GM19238 (cell line): ENCODE measurements around the gene SPRED3.
"Not testable (repeated sequence)": the region's sequence is repeated elsewhere in the genome, so short reads cannot be mapped to it uniquely, and the experiment has no call there.

Source experiments
- DNase-seq: peaks from one replicate; pipeline ENCODE4 v3.0.0; 2011; ENCODE audit warnings: low spot score; ENCODE audit not compliant: insufficient read length

Gene SPRED3

DNA sequence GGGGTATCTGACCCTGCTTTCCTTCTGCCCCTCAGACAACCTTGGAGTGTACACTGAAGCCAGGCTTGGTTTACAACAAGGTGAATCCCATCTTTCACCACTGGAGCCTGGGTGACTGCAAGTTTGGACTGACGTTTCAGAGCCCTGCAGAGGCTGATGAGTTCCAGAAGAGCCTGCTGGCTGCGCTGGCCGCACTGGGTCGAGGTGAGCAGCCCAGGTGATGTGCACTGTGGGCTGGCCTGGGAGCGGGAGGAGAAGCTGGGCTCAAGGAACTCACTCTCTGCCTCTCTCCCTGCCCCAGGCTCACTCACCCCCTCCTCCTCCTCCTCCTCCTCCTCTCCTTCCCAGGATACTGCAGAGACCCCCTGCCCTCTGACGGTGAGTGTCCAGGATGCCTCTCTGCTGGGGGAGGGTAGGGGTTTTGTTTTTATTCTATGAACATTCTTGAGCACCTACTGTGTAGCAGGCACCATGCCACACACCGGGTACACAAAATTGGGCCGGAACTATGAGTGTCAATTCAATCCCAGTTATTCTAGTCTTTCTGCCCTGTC is 3.5 kb downstream of the SPRED3 start:
- no peak for DNase-seq

DNA sequence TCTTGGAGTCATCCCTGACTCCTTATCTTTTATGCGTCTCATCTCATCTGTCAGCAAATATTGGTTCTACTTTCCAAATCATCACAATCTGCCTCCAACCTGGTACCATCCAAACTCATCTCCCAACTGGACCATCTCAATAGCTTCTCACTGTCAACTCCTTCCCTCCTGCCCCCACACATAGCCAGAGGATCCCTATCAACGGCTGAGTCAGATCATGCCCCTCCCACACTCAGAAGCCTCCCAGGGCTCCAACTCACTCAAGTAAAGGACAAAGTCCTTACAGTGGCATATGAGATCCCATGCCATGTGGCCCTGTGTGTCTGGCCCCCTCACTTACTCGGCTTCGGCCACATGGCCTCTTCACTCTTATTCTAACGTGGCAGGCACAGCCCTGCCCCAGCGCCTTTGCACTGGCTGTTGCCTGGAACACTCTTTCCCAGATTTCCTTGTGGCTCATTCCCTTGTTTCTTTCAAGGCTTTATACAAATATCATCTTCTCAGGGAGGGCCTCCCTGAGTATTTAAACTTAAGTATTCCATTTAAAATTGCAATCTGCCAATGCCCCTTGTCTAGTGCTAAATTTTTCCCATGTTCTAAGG is 4.3 kb downstream of the SPRED3 start:
- no peak for DNase-seq

DNA sequence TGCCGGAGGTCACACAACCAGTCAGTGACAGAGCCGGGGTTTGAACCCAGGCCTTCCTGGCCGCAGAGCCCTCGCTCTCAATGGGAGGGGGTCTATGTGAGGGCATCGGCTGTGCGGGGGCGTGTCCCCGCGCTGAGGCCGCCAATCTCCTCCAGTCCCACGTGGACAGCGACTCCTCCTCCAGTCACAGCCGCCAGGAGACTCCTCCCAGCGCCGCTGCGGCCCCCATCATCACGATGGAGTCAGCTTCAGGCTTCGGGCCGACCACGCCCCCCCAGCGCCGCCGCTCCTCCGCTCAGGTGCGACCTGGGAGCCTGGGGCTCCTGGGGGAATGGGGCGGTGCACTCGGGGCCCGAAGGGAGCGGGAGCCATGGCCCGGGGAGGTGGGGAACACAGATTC is 6.0 kb downstream of the SPRED3 start:
- no peak for DNase-seq

DNA sequence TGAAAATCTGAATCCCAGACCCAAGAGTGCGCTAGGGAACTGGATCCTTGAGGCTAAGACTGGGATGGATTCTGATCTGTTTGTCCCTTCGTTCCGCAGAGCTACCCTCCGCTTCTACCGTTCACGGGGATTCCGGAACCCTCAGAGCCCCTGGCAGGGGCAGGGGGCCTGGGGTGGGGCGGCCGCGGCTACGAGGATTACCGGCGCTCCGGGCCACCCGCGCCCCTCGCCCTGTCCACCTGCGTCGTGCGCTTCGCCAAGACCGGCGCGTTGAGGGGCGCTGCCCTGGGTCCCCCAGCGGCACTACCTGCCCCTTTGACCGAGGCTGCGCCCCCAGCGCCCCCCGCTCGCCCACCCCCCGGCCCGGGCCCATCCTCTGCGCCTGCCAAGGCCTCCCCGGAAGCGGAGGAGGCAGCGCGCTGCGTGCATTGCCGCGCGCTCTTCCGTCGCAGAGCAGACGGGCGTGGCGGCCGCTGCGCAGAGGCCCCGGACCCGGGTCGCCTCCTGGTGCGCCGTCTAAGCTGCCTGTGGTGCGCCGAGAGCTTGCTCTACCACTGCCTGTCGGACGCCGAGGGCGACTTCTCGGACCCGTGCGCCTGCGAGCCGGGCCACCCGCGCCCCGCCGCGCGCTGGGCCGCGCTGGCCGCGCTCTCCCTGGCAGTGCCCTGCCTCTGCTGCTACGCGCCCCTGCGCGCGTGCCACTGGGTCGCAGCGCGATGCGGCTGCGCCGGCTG is 7.1 kb downstream of the SPRED3 start:
- no peak for DNase-seq

DNA sequence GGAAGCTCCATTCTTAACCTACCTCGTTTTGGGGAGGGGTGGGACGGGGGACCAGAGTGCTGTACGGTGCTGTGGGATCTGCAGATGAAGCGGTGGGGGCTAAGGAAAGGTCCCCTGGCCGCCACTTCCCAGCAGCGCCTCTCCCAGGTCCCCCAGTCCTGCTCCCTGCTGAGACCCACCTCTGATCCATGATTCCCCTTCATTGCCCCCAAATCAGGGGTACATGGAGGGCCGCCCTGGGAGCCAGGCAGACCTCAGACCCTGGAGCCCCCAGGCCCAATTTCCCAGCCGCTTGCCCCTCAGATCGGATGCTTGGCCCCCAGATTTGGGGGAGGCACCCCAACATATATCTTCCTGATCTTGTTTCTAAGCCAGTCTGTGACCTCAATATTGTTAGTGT is 10.6 kb downstream of the SPRED3 start:
- no peak for DNase-seq

DNA sequence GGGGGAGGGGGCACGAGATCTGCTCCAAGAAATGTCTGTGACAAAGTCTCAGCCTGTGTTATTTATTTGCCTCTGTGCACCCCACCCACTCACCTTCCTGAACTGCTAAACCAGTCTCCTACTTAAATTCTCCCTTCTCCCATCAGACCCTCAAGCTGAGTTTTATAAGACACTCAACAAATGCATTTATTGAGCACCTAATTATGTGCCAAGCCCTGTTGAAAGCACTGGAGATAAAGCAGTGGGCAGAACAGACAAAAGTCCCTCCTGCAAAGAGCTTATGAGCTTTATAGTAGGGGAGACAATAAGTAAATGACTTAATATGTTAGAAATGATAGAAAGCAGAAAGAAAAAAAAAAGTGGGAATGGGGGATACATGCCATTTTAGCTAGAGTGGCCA is 11.0 kb downstream of the SPRED3 start:
- DNase-seq: no peak

DNA sequence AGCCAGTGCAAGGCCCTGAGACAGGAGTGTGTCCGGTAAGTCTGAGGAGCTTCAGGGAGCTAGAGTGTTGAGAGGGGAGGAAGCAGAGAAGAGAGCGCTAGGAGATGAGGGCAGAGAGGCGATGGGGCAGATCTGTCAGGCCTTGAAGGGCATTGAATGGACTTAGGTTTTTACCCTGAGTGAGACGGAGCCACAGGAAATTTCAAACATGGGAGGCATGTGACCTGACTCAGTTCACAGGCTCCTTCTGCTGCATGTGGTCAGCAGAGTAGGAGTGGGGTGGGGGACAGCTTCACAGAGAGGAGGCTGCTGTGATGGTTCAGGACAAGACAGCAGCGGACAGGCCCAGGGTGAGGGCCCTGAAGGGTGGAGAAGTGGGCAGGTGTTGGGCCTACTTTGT is 11.9 kb downstream of the SPRED3 start:
- no peak for DNase-seq

DNA sequence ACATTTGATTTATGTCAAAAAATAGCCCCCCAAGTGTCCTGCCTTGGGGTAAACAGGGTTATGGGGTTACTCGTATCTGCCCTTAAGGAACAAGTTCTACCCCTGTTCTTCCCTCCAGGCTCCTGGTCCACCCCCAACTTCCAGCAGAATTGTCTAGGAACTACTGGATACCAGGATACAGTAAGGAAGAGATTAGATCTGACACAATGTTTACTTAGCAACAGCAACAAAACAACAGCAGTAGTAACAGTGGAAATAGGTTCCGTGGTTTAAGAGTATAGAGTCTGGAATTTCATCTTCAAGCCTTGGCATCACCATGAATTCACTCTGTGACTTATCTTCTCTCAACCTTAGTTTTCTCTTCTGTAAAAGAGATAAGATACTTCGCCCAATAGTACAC is 12.7 kb downstream of the SPRED3 start:
- DNase-seq: no peak

DNA sequence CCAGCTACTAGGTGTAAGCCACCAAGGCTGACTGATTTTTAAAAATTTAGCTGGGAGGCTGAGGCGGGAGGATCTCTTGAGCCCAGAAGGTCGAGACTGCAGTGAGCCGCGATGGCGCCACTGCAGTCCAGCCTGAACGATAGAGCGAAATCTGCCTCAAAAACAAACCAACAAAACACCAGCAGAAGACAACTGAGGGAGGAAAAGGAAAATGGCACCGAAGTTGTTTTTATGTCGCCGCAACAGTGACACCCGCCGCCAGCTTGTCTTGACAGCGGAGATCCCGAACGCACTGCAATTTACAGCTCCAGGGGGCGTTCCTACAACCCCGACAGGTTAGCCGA is 14.1 kb downstream of the SPRED3 start:
- no peak for DNase-seq

DNA sequence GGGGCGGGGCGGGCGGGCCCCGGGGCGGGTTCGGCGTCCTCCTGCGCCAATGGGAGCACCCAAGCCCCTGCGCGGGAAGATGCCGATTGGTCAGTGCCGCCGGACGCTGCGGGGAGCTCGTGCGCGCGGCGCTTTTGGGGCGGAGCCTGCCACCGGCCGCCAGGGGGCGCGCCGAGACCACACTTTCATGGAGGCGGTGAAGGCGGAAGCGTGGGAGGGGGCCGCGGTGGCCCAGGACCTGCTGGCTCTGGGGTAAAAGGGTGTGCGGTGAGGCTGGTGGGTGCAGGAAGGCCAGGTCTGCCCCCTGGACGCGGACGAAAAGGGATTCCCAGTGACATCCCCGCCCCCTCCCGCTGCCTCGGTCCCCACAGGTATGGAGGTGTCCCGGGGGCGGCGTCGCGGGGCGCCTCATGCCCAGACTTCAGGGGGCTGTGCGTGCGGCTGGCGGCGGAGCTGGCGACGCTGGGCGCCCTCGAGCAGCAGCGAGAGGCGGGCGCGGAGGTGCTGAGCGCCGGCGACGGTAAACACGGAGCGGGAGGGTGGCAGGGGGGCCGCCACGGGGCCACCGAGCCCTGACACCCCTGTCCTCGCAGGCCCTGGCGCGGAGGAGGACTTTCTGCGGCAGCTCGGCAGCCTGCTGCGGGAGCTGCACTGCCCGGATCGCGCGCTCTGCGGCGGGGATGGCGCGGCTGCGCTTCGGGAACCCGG is 14.6 kb downstream of the SPRED3 start, which contains the start of gene FAM98C:
TSS of gene FAM98C (plus strand) at position 127 of the 708 bp plus-strand sequence. CDS start at position 188, 61 bp downstream.
- DNase-seq: peak; percentile 100

DNA sequence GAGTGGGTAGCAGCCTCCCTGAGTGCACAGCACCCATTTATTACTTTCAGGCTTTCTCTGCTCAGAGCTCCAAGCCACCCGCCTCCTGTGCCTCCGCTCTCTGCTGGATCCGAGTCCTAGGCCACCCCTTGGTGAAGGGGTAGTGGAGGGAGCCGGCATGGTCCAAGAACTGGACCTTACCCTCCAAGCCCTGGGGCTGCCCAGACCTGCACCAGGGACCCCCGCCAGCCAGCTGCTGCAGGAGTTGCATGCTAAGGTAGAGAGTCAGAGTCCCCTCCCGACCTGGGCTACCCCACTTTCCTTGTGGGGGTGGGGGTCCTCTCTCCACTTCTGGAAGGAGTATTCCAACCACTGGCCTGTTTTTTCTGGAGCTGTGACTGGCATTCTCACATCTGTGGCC is 16.4 kb downstream of the SPRED3 start:
- no peak for DNase-seq

DNA sequence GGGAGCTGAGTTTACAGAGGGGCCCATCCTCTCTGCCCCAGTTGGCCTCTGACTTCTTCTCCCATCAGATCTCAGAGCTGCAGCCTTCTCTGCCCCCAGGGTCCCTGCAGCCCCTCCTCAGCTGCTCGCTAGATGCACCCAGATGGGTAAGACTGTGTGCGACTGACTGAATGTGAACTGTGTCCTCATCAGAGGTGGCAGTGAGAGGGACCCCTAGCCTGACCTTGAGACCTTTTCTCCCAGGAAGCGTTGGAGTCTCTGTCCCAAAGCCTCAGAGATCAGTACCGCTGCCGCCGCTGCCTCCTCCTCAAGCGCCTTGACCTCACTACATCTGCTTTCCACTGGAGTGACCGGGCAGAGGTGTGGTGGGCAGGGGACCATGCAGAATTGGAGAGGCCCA is 16.8 kb downstream of the SPRED3 start:
- no peak for DNase-seq

DNA sequence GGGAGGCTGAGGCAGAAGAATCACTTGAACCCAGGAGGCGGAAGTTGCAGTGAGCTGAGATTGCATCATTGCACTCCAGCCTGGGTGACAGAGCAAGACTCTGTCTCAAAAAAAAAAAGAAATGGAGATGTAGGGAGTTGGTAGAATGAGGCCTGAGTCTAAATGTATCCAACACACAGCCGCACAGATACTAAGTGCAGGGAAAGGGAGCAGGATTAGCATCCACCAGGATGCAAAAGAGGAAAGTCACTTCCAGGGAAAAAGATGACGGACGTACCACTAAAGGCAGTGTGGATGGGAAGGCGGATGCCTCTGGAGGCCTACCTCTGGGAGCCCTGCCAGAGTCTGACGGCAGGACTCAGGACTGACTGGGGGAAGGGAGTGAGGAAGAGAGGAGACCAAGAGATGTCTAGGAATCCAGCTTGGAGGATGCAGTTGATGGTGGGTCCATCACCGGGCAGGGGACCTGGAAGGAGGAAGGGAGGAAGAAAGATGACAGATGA is 21.2 kb downstream of the SPRED3 start:
- DNase-seq: no peak

DNA sequence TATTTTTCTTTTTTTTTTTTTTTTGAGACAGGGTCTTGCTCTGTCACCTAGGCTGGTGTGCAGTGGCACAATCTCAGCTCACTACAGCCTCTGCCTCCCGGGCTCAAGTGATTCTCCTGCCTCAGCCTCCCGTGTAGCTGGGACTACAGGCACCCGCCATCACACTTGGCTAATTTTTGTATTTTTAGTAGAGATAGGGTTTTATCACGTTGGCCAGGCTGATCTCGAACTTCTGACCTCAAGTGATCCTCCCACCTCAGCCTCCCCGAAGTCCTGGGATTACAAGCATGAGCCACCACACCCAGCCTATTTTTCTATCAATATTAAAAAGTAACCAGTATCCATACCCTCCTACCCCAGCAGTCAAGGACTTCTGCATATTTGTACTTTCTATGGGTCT is 21.9 kb downstream of the SPRED3 start:
- not testable (repeated sequence) for DNase-seq

DNA sequence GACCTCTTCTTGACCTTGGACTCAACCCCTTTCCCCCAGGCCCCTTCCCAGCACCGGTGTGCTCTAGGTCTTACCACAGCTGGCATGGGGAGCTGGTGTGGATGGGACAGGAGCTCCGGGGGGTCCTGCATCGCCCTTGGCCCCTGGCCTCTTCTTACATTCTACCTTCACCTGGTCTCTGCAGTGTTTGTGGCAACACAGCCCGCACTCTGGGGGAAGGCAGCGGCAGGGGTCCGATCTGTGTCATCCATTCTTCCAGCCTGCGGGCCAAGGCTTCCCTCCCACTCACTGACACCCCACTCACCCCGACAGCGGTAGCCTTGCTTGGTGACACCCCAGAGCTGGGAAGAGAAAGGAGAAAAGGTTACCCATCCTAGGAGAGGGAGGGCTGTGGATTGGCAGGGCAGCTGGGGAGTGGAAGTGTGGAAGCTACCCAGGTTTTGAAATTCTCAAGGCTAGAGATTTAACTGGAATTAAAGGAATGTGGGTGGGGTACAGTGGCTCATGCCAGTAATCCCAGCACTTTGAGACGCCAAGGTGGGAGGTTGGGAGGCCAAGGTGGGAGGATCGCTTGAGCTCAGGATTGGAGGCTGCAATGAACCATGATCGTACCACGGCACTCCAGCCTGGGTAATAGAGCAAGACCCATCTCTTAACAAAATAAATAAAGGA is 22.7 kb downstream of the SPRED3 start:
- DNase-seq: no peak

DNA sequence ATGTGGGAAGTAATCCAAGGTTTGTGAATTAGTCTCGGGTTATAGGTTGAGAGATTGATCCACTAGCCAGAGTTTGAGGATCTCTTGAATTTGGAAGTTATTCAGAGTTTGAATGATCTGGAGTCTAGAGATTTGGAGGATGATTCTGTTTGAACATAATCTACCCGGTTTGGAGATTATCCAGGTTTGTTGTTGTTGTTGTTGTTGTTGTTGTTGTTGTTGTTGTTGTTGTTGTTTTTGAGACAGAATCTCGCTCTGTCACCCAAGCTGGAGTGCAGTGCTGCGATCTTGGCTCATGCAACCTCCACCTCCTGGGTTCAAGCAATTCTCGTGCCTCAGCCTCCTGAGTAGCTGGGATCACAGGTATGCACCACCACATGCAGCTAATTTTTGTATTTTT is 23.4 kb downstream of the SPRED3 start:
- not testable (repeated sequence) for DNase-seq

DNA sequence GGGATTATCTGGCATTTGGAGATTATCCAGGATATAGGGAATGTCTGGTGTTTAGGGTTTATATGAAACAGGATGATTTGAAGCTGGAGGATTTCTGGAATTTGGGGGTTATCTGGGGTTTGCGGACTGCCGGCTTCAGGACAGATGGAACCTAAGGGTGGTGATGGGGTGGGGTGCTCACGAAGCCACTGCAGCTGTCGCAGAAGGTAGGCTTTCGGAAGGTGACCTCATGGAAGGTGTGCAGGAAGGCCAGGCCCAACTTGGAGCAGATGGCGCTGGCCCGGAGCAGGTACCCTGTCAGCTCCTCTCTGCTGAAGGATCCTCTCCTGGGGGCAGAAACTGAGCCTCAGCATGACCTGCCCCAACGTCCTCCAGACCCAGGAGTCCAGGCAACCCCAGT is 24.0 kb downstream of the SPRED3 start:
- DNase-seq: no peak

DNA sequence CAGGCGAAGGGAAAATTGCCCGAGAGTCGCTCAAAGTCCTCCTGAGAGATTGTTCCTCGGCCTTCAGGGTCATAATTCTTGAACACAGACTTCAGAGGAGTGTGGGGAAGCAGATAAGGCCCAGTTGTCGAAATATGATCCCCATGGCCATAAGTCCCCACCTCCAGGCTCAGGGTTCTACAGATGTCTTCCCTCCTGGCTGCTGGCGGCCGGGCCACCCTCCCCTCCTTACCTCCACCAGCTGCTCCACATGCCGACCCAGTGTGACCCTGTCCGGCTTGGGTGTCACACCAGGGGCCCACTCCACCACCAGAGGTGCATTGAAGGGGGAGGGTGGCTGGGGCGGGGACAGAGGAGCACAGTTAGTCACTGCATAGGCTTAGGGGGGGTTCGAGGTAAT is 24.5 kb downstream of the SPRED3 start:
- no peak for DNase-seq

DNA sequence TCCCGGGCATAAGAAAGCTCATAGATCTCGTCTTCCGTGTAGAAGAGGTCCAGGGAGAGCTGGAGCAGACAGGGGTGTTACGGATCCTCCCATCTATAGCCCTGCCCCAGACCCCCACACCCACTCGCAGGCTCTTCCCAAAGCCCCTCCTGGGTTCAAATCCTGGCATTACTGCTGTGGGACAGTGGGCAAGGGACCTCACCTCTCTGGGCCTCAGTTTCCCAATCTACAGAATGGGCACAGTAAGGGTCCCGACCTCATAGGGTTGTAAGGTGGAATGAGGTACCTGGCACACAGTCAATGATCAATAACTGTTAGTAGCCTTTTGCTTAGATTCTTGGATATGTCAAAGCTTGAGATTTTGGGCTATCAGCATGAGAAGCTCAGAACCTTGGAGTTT is 24.9 kb downstream of the SPRED3 start:
- no peak for DNase-seq

DNA sequence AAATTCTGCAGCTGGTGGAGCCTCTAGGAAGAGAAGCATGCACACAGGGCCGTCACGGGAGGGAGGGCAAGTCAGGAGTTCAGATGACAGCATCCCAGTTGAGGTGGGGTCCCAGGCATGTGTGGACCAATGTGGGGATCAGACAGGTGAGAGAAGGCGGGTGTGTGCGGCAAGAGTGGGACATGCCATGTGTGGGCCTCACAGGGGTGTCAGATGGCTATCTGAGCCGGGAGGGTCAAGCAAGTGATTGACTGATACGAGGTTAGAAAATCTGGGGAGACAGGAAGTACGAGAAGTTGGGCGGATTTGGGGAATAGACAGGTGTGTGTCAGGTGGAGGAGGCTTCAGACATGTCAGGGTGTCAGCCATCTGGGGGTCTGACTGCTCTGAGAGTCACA is 28.6 kb downstream of the SPRED3 start:
- no peak for DNase-seq
